ENCODE data around the gene KTN1. TPM values are rescaled to one million over a fixed set of nuclear protein-coding genes. Genes with fewer than 3 reads are reported as not detected.

Gene KTN1
- total RNA-seq, 1 donor, result 167 TPM

DNA sequence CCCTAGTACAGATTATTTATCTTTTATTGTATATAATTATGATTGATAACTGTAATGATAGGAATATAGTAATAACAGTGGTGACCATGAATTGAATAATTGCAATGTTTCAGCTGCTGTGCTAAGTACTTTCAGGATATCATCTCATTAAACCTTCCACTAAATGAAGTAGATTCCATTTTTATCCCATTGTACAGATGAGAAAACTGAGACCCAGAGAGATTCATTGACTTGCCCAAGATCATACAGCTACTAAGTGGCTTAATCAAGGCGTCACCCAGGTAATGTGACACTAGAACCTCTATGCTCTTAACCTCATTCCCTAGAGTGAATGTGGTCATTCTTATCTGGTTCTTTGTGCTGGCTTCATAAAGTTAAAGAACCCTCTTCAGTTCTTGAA is 124.6 kb downstream of the KTN1 start:
- DNase-seq (ENCODE audit: low read depth), result no peak
- TF ChIP-seq, protein P1, sequence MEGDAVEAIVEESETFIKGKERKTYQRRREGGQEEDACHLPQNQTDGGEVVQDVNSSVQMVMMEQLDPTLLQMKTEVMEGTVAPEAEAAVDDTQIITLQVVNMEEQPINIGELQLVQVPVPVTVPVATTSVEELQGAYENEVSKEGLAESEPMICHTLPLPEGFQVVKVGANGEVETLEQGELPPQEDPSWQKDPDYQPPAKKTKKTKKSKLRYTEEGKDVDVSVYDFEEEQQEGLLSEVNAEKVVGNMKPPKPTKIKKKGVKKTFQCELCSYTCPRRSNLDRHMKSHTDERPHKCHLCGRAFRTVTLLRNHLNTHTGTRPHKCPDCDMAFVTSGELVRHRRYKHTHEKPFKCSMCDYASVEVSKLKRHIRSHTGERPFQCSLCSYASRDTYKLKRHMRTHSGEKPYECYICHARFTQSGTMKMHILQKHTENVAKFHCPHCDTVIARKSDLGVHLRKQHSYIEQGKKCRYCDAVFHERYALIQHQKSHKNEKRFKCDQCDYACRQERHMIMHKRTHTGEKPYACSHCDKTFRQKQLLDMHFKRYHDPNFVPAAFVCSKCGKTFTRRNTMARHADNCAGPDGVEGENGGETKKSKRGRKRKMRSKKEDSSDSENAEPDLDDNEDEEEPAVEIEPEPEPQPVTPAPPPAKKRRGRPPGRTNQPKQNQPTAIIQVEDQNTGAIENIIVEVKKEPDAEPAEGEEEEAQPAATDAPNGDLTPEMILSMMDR (IDR thresholded peaks at IDR 0.05; ENCODE audit: insufficient read depth, low read depth, low read length), result no peak
- no peak overlapping the region for H3K4me3 ChIP-seq (ENCODE audit: low read depth, low read length)

DNA sequence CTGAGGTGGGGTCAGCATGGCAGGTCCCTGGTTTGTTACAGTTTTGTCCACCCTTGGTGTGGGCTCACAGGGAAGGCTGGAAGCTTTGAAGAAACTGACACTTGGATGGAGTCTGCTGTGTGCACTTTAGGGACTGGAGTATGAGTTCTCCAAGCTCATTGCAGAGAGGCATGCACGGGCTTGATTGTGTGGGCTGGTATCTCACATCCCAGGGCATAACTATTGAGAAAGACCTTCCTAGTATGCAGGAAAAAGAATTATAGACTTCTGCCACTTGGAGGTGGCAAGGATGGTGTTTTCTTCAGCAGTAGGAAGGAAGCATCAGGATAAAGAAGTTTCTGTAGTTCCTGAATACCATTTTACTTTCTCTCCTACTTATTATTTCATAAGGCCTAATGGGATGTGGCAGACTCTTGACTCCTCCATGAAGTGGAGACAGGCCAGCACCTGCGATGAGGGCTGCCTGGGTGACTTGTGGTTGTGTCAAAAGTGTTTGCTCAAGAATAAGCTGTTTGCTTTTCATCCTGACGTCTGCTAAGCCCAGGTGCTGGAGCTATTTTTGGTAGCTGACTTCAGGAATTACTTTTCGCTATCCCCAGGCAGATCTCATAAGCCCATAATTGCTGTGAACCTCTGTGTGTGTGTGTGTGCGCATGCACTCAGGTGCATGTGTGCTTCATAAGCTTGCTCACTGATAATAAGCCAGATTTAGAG is 125.8 kb downstream of the KTN1 start:
- TF ChIP-seq, protein P1 (IDR thresholded peaks at IDR 0.05; ENCODE audit: insufficient read depth, low read depth, low read length), result no peak

GRCh38 chr14:55706365-55706684 is 126.3 kb downstream of the KTN1 start:
- TF ChIP-seq, protein P1 (IDR thresholded peaks at IDR 0.05; ENCODE audit: insufficient read depth, low read depth, low read length), result no peak

More for the DNA sequence above, 125.8 kb downstream of the KTN1 start:
- no peak for DNase-seq (ENCODE audit: low read depth)
- no peak overlapping the region for H3K4me3 ChIP-seq (ENCODE audit: low read depth, low read length)

GRCh38 chr14:55706893-55707292 is 126.9 kb downstream of the KTN1 start:
- TF ChIP-seq, protein P1 (IDR thresholded peaks at IDR 0.05; ENCODE audit: insufficient read depth, low read depth, low read length), result no peak
- no peak overlapping the region for H3K4me3 ChIP-seq (ENCODE audit: low read depth, low read length)
- DNase-seq (ENCODE audit: low read depth), result no peak

More at GRCh38 chr14:55706365-55706684, 126.3 kb downstream of the KTN1 start:
- DNase-seq (ENCODE audit: low read depth), result no peak
- H3K4me3 ChIP-seq (ENCODE audit: low read depth, low read length), result no peak overlapping the region

DNA sequence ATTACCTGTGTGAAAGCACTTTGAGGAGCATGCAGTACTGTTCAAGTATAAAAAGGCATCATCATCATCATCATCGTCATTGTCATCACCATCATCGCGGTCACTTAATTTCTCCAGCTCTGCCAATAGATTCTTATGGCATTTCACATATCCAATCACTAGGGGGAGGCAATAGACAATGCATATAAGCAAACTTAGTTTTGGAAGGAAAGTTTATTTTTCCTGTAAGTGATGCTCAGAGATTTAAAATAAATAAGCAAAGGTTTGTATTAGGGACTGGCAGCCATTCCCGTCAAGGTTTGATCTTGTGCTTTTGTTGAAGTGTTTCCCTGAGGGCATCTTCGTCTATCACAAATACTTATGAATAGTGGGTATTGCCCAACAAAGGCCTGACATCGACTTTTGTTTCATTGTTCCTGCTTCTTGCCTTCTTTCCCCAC is 127.4 kb downstream of the KTN1 start:
- DNase-seq (ENCODE audit: low read depth), result peak; percentile 58
- H3K4me3 ChIP-seq (ENCODE audit: low read depth, low read length), result no peak overlapping the region
- TF ChIP-seq, protein P1 (IDR thresholded peaks at IDR 0.05; ENCODE audit: insufficient read depth, low read depth, low read length), result peak; percentile 72

GRCh38 chr14:55710506-55711041 is 130.6 kb downstream of the KTN1 start:
- H3K4me3 ChIP-seq (ENCODE audit: low read depth, low read length), result no peak overlapping the region
- DNase-seq (ENCODE audit: low read depth), result no peak
- TF ChIP-seq, protein P1 (IDR thresholded peaks at IDR 0.05; ENCODE audit: insufficient read depth, low read depth, low read length), result no peak

All from fibroblast of villous mesenchyme (primary cell).